Spinal cord (tissue), 10 donors: Measurements from ENCODE around the gene USP35. TPM values are rescaled to one million over a fixed set of nuclear protein-coding genes. Genes with fewer than 3 reads are reported as not detected.

ENCODE experiments used
- DNase-seq, 6 donors: peaks; one replicate each; pipeline versions ENCODE4 v3.0.0 to v3.0.0-alpha.2; 2013 to 2015; ENCODE audit warnings: low spot score in 6 of 6, low read depth in 4 of 6
- H3K27ac ChIP-seq: one replicate; pipeline ENCODE4 v1.5.1; 2013; ENCODE audit warnings: low read depth, low read length, control low read depth
- H3K27me3 ChIP-seq: one replicate; pipeline ENCODE4 v1.6.1; 2013; ENCODE audit warnings: low read length; ENCODE audit not compliant: control insufficient read depth, insufficient read depth
- H3K36me3 ChIP-seq: one replicate; pipeline ENCODE4 v1.6.1; 2013; ENCODE audit warnings: low read length; ENCODE audit not compliant: control insufficient read depth, insufficient read depth
- H3K4me1 ChIP-seq: one replicate; pipeline ENCODE4 v1.6.1; 2013; ENCODE audit warnings: low read length; ENCODE audit not compliant: control insufficient read depth, insufficient read depth
- H3K4me3 ChIP-seq: one replicate; pipeline ENCODE4 v1.5.1; 2013; ENCODE audit warnings: low read depth, low read length, control low read depth
- H3K9me3 ChIP-seq: one replicate; pipeline ENCODE4 v1.6.1; 2013; ENCODE audit warnings: low read length; ENCODE audit not compliant: control insufficient read depth, insufficient read depth
- WGBS: methylation state at CpG from one replicate; pipeline ENCODE4 v1.1.5; 2013; ENCODE audit warnings: missing lambda C conversion rate; ENCODE audit not compliant: insufficient coverage; 5-methylcytosine and 5-hydroxymethylcytosine counted together
- long read RNA-seq, 4 donors: transcript quantifications; one replicate each; lab custom pipeline, GENCODE V29; 2026
- polyA plus RNA-seq, 2 donors: library from polyadenylated mRNA; unstranded; fragments of 120-200 nt; gene quantifications; one replicate each; pipeline ENCODE4 v1.2.1, GENCODE V29; 2013; ENCODE audit not compliant: insufficient read length in 2 of 2
- total RNA-seq, 2 donors: library from RNA; depleted of rRNA in 1 of 2; stranded (reverse); fragments of 120-200 nt in 1 of 2; fragments of >200 nt in 1 of 2; gene quantifications; one replicate each; pipeline versions ENCODE4 v1.2.3 to v1.2.4, GENCODE V29; 2013 to 2014
- donor health status: healthy.

USP35 gene, protein sequence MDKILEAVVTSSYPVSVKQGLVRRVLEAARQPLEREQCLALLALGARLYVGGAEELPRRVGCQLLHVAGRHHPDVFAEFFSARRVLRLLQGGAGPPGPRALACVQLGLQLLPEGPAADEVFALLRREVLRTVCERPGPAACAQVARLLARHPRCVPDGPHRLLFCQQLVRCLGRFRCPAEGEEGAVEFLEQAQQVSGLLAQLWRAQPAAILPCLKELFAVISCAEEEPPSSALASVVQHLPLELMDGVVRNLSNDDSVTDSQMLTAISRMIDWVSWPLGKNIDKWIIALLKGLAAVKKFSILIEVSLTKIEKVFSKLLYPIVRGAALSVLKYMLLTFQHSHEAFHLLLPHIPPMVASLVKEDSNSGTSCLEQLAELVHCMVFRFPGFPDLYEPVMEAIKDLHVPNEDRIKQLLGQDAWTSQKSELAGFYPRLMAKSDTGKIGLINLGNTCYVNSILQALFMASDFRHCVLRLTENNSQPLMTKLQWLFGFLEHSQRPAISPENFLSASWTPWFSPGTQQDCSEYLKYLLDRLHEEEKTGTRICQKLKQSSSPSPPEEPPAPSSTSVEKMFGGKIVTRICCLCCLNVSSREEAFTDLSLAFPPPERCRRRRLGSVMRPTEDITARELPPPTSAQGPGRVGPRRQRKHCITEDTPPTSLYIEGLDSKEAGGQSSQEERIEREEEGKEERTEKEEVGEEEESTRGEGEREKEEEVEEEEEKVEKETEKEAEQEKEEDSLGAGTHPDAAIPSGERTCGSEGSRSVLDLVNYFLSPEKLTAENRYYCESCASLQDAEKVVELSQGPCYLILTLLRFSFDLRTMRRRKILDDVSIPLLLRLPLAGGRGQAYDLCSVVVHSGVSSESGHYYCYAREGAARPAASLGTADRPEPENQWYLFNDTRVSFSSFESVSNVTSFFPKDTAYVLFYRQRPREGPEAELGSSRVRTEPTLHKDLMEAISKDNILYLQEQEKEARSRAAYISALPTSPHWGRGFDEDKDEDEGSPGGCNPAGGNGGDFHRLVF
- total RNA-seq = 1 to 10 TPM; 7.4 to 8.2 TPM
- polyA plus RNA-seq = 10 to 100 TPM; 14.2 to 14.6 TPM
- long read RNA-seq, donor 1, partial matches to known transcripts = 0 of 1 reads
- long read RNA-seq, donor 1, other reads (novel, unspliced or antisense) = 0 of 1 reads
- long read RNA-seq, donor 2 = 0 reads
- long read RNA-seq, donor 3, partial matches to known transcripts = 0 of 1 reads
- long read RNA-seq, donor 3, other reads (novel, unspliced or antisense) = 0 of 1 reads
- long read RNA-seq, donor 4 = 0 reads

DNA sequence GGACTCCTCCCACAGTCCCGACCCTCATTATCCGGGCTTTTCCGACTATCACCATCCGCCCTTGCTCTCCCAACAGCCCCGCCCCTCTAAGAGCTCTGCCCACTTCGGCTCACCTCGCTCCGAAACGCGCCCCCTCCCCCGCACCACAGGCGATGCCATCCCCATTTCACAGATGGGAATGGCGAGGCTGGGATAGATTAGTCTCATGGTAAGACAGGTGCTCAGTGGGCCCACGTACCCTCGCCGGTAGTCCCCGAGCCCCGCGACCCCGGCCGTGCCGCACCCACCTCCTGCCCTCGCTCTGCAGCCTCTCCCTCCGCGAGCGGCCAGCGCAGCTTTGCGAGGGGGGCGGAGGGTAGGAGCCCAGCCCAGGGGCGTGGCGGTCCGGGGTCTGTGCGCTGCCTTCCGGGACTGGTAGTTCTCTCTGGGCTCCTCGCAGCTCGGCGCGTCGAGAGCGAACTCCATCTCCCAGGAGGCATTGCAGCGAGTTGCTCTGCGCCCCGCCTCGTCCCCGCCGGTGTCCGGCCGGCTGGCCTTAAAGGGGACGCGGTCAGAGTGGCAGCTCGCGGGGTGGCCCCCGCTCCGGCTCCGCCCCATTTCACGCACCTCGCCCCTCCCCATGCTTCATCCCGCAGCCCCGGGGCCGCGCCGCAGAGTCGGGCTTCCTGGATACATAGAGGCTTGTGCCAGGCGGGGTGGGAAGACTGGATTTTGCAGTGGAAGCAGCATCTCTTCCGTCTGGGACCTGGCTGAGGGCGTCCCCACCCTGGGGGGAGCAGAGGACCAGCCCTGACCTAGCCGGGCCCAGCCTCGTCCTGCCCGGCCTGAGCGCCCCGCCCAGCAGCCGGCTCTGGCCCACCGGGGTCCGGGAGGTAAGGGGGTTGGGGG is at the start of gene USP35, which contains the start of gene KCTD21:
Gene USP35, plus strand, starts transcription at position 634 of the 888 bp plus-strand sequence. CDS start 7,327 bp downstream, outside the sequence.
Gene KCTD21, minus strand, starts transcription at position 341 of the 888 bp plus-strand sequence. CDS start 14,072 bp downstream, outside the sequence.
- Histone ChIP-seq H3K36me3 (no peaks in the 10 kb centered on the region), H3K4me1 (peaks cover 35% of the 10 kb centered on the region), H3K27me3 (no peaks in the 10 kb centered on the region), H3K4me3 (peak within 1 kb of the TSS; percentile 97), H3K9me3 (no peaks in the 10 kb centered on the region), H3K27ac (peak within 1 kb of the TSS; percentile 82)
- under 1% methylated on average over 69 of the region's 74 CpGs for WGBS
- DNase-seq = peak; percentile 84 to 99 (median 91)

DNA sequence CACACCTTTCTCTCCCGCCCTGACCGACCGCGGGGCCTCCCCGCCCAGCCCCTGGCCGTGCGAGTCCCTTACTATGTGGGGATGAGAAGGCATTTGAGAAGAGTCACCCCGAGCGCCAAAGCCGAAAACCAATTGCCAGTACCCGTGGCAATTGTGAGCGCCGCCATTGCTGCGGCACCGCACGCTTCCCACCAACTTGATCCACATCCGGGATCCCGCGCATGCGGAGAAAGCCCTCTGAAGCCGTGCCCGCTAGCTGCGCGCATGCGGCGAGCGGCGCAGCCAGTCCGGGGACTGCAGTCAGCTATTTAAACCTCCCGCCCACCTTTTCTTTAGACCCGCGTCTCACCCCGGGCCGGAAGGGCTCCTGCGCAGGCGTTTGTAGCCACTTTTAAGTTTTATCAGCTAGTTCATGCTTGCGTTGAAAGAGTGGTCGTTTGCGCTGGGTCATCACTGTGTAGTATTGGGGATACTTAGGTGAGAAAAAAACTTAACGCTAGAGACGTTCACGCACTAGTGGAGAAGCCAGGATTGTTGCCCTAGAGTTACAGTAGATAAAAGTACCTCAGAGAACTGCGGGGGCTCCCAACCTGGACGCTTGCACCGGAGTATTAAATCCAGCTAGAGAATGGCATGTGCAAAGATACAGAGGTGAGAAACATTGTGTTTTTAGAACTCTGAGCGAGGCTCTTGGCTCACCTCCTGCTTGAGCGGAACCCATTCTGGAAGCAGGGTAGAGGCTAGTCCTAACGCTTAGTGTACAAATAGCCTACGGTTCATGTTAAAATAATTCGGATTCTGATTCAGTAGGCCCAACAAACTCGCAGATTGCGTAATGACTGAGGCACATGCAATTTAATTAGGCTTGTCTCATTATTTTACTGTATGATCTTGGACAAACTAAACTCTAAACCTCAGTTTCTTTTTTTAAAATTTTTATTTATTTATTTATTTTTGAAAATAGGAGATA is 49.0 kb upstream of the USP35 start, which contains the start of gene ALG8:
Gene ALG8, minus strand, starts transcription at position 205 of the 970 bp plus-strand sequence. Its CDS starts 38 bp downstream, at position 167.
- Histone ChIP-seq H3K4me1 (peaks cover 14% of the 10 kb centered on the region), H3K9me3 (no peaks in the 10 kb centered on the region), H3K4me3 (peak within 1 kb of the TSS; percentile 79), H3K27me3 (no peaks in the 10 kb centered on the region), H3K27ac (peak within 1 kb of the TSS; percentile 62), H3K36me3 (peaks cover 23% of the 10 kb centered on the region)
- DNase-seq = peak; percentile 79 to 99 (median 96)
- WGBS = under 1% methylated on average over 44 of the region's 52 CpGs

DNA sequence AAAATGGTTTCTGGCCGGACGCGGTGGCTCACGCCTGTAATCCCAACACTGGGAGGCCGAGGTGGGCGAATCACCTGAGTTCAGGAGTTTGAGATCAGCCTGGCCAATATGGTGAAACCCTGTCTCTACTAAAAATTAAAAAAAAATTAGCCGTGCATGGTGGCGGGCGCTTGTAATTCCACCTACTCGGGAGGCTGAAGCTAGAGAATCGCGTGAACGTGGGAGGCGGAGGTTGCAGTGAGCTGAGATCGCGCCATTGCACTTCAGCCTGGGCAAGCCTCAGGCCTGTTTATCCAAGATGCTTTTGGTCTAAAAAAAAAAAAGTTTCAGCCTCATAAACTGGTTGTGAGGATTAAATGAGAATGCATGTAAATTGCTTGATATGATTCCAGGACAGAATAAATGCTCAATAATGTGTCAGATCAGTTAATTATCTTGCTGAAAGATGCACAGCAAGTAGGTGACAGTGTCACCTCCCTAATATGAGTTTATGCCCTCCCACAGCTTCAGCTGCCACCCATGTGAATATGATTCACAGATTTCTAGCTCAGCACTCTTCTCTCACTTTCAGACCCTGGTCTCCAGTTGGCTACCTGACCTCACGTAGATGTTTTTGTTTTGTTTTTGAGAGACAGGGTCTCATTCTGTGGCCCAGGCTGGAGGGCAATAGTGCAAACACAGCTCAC is 48.2 kb upstream of the USP35 start:
- Histone ChIP-seq H3K36me3 (peaks cover 20% of the 10 kb centered on the region), H3K4me1 (peaks cover 14% of the 10 kb centered on the region), H3K9me3 (no peaks in the 10 kb centered on the region), H3K4me3 (peak overlapping the region; percentile 79), H3K27ac (no peak overlapping the region), H3K27me3 (no peaks in the 10 kb centered on the region)
- WGBS = 70% methylated on average over 10 of the region's 17 CpGs
- no peak for DNase-seq

DNA sequence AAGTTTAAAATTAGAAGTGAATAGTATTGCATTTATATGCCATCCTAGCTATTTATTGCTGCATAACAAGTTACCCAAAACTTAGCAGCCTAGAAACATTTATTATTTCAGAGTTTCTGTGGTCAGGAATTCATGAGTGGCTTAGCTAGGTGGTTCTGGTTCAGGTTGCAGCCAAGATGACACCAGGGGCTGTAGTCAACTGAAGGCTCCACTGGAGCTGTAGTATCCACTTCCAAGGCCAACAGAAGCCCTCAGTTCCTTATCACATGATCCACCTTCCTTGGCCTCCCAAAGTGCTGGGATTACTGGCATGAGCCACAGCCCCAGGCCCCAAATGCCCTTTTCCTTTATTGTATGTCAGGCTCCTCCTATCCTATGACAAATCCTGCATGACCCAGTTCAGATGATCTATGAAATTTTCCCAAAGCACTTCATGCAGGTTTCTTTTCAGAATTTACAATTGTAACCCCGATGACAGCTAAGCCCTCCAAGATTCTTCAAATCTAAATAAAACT is 43.2 kb upstream of the USP35 start:
- no peak overlapping the region for H3K27ac ChIP-seq
- no peak overlapping the region for H3K4me3 ChIP-seq
- WGBS = 100% methylated on average over 1 of the region's 1 CpG
- DNase-seq = no peak
- H3K9me3 ChIP-seq = no peaks in the 10 kb centered on the region
- peaks cover 3% of the 10 kb centered on the region for H3K4me1 ChIP-seq
- peaks cover 13% of the 10 kb centered on the region for H3K36me3 ChIP-seq
- no peaks in the 10 kb centered on the region for H3K27me3 ChIP-seq

DNA sequence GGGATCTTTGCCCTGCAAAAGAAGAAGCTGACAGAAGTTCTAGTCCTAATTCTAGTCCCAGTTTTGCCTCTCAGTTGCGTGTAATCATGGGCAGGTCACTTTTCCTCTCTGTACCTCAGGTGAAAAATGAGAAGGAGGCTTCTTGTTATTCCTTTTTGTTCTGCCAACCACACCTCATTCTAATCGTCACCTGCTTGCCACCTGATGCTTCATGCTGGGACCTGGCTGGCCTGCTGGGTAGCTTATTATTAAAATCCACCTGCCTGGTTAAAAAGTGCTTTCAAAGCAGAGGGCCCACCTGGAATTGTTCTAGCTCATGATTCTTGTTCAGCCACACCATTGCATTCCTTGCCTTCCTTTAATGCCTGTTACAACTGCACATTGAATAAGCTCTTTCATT is 40.9 kb upstream of the USP35 start:
- Histone ChIP-seq H3K4me3 (no peak overlapping the region), H3K9me3 (no peaks in the 10 kb centered on the region), H3K4me1 (no peaks in the 10 kb centered on the region), H3K36me3 (peaks cover 5% of the 10 kb centered on the region), H3K27me3 (no peaks in the 10 kb centered on the region), H3K27ac (no peak overlapping the region)
- WGBS = 57% methylated on average over 1 of the region's 2 CpGs
- no peak for DNase-seq

DNA sequence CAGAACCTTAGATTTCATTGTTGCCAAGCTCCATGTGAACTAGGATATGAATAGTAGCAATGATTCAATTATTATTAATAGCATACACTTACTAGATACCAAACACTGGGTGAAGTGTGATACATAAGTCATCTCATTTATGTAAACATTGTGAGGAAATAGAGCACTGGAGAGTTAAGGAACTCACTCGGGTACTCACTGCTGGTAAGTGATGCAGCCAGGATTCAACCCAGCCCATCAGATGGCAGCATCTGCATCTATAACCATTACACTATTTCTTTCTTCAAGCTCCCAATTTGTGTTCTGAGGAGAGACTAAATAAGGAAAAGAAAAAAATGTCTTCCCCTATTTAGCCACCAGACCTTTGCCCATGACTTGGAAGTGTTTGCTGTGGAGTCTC is 39.1 kb upstream of the USP35 start:
- DNase-seq = peak in 2 of 6 donors; percentile 47 to 48
- Histone ChIP-seq H3K27ac (no peak overlapping the region), H3K4me3 (no peak overlapping the region), H3K36me3 (no peaks in the 10 kb centered on the region), H3K4me1 (no peaks in the 10 kb centered on the region), H3K9me3 (no peaks in the 10 kb centered on the region), H3K27me3 (no peaks in the 10 kb centered on the region)
- no CpG with 5 or more reads among the region's 1 CpG for WGBS

DNA sequence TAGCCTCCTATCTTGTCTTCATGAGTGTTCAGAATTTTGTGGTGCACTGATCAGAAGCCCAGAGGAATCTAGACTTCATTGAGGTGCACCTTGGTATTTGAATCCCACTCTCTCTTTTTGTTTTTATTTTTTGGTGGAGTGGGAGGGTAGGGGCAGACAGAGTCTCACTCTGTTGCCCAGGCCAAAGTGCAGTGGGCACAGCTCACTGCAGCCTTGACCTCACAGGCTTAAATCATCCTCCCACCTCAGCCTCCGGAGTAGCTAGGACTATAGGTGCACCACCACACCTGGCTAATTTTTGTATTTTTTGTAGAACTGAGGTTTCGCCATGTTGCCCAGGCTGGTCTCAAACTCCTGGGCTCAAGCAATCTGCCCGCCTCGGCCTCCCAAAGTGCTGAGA is 38.4 kb upstream of the USP35 start:
- Histone ChIP-seq H3K4me3 (no peak overlapping the region), H3K27me3 (no peaks in the 10 kb centered on the region), H3K9me3 (no peaks in the 10 kb centered on the region), H3K4me1 (no peaks in the 10 kb centered on the region), H3K27ac (no peak overlapping the region), H3K36me3 (no peaks in the 10 kb centered on the region)
- 100% methylated on average over 3 of the region's 4 CpGs for WGBS
- DNase-seq = no peak
